ENCODE measurements around the gene CEACAM16. TPM values are rescaled to one million over a fixed set of nuclear protein-coding genes. Genes with fewer than 3 reads are reported as not detected.

Gene CEACAM16
- total RNA-seq, 1 experiment from 2014 or later = not detected

- Histone ChIP-seq H3K4me2 (ENCODE audit: low read length) (0 out of 2 replicates have a peak overlapping the region, but pooled peaks have one; percentile 31), H3K9me2 (replicated peaks; ENCODE audit: low read length) (no peaks in the 10 kb centered on the region), H3K4me1 (ENCODE audit: insufficient read depth, low read length) (peaks cover 41% of the 10 kb centered on the region), H3K36me3 (ENCODE audit: low read depth, low read length) (no peaks in the 10 kb centered on the region), H2AFZ (ENCODE audit: low read length) (no peak overlapping the region), H3K9me3 (ENCODE audit: low read length) (no peaks in the 10 kb centered on the region), H3F3A (ENCODE audit: low read length, unreplicated experiment) (no peaks in the 10 kb centered on the region), H3K9ac (ENCODE audit: low read length) (no peak overlapping the region), H3K27me3 (ENCODE audit: low read length) (no peaks in the 10 kb centered on the region), H3K79me2 (ENCODE audit: low read length) (no peaks in the 10 kb centered on the region), H3K4me3 (ENCODE audit: low read length) (no peak overlapping the region), H3K27ac (ENCODE audit: low read length) (no peak overlapping the region), H4K20me1 (ENCODE audit: low read length) (no peaks in the 10 kb centered on the region)
- no peak for TF ChIP-seq EZH2 (IDR thresholded peaks at IDR 0.05; ENCODE audit: low read length, unreplicated experiment)
- no peak for TF ChIP-seq EZH2phosphoT487 (IDR thresholded peaks at IDR 0.05; ENCODE audit: borderline replicate concordance, low read length)
- peak; percentile 79 for TF ChIP-seq CTCF (conservative IDR thresholded peaks at IDR 0.05; ENCODE audit: low read depth, low read length)
- ChIA-PET CTCF (interaction anchor here (0.6 to 2.2 kb wide), 4 partner anchors 34 to 81 kb away, joined by 6 to 8 read pairs (median 6); no protein-coding TSS in a partner anchor), POLR2A (ENCODE audit: unreplicated experiment) (no interaction called here)
- ATAC-seq (peak; percentile 48), DNase-seq (peak; percentile 64)
- no TSS peak for BruUV-seq (replicated peaks)
- intact Hi-C loops (cut with micrococcal nuclease) = loop anchor here (1.0 kb wide), 1 partner anchor 81 kb away; no protein-coding TSS in a partner anchor
Observed at GRCh38 chr19:44689290-44690130, 9.4 kb upstream of the CEACAM16 start.

- no peaks in the 10 kb centered on the region for H3K79me2 ChIP-seq (ENCODE audit: low read length)
- no TSS peak for BruUV-seq (replicated peaks)
- no peaks in the 10 kb centered on the region for H3F3A ChIP-seq (ENCODE audit: low read length, unreplicated experiment)
- DNase-seq (no peak), ATAC-seq (no peak)
- no peaks in the 10 kb centered on the region for H3K9me3 ChIP-seq (ENCODE audit: low read length)
- intact Hi-C loops (cut with micrococcal nuclease) = no loop called here
- CTCF ChIA-PET = interaction anchor here (1.4 to 2.2 kb wide), 2 partner anchors 34 to 81 kb away, joined by 6 to 7 read pairs; no protein-coding TSS in a partner anchor
- no peaks in the 10 kb centered on the region for H3K27me3 ChIP-seq (ENCODE audit: low read length)
- peaks cover 42% of the 10 kb centered on the region for H3K4me1 ChIP-seq (ENCODE audit: insufficient read depth, low read length)
- H2AFZ ChIP-seq (ENCODE audit: low read length) = no peak overlapping the region
- no peaks in the 10 kb centered on the region for H3K9me2 ChIP-seq (replicated peaks; ENCODE audit: low read length)
- TF ChIP-seq EZH2phosphoT487 (IDR thresholded peaks at IDR 0.05; ENCODE audit: borderline replicate concordance, low read length) (no peak), EZH2 (IDR thresholded peaks at IDR 0.05; ENCODE audit: low read length, unreplicated experiment) (no peak), CTCF (conservative IDR thresholded peaks at IDR 0.05; ENCODE audit: low read depth, low read length) (no peak)
- H4K20me1 ChIP-seq (ENCODE audit: low read length) = no peaks in the 10 kb centered on the region
- no peaks in the 10 kb centered on the region for H3K36me3 ChIP-seq (ENCODE audit: low read depth, low read length)
- H3K9ac ChIP-seq (ENCODE audit: low read length) = no peak overlapping the region
- no peak overlapping the region for H3K4me3 ChIP-seq (ENCODE audit: low read length)
- H3K27ac ChIP-seq (ENCODE audit: low read length) = no peak overlapping the region
- no peak overlapping the region for H3K4me2 ChIP-seq (ENCODE audit: low read length)
- POLR2A ChIA-PET (ENCODE audit: unreplicated experiment) = no interaction called here
Observed at GRCh38 chr19:44690131-44690440, 8.9 kb upstream of the CEACAM16 start.

GRCh38 chr19:44692379-44692721, 6.6 kb upstream of the CEACAM16 start:
- Histone ChIP-seq H3K4me2 (ENCODE audit: low read length) (peak overlapping the region; percentile 79), H3K9ac (ENCODE audit: low read length) (peak overlapping the region; percentile 43), H3K4me3 (ENCODE audit: low read length) (no peak overlapping the region), H3K79me2 (ENCODE audit: low read length) (no peaks in the 10 kb centered on the region), H3K4me1 (ENCODE audit: insufficient read depth, low read length) (peaks cover 35% of the 10 kb centered on the region), H3K27ac (ENCODE audit: low read length) (peak overlapping the region; percentile 92), H3K9me2 (replicated peaks; ENCODE audit: low read length) (no peaks in the 10 kb centered on the region), H3K36me3 (ENCODE audit: low read depth, low read length) (no peaks in the 10 kb centered on the region), H3K27me3 (ENCODE audit: low read length) (no peaks in the 10 kb centered on the region), H3K9me3 (ENCODE audit: low read length) (no peaks in the 10 kb centered on the region), H2AFZ (ENCODE audit: low read length) (peak overlapping the region; percentile 52; the same call in 1 of the 2 replicates), H3F3A (ENCODE audit: low read length, unreplicated experiment) (no peaks in the 10 kb centered on the region), H4K20me1 (ENCODE audit: low read length) (no peaks in the 10 kb centered on the region)
- CTCF ChIA-PET = no interaction called here
- no peak for TF ChIP-seq CTCF (conservative IDR thresholded peaks at IDR 0.05; ENCODE audit: low read depth, low read length)
- no peak for TF ChIP-seq EZH2 (IDR thresholded peaks at IDR 0.05; ENCODE audit: low read length, unreplicated experiment)
- no peak for TF ChIP-seq EZH2phosphoT487 (IDR thresholded peaks at IDR 0.05; ENCODE audit: borderline replicate concordance, low read length)
- no peak for DNase-seq
- BruUV-seq (replicated peaks) = no TSS peak
- POLR2A ChIA-PET (ENCODE audit: unreplicated experiment) = no interaction called here
- no peak for ATAC-seq
- intact Hi-C loops (cut with micrococcal nuclease) = no loop called here

Data from PC-3 (cell line).